Astrocyte of the hippocampus (primary cell): ENCODE results near the gene SCRN1.

Source experiments
- DNase-seq: peaks from one replicate; pipeline ENCODE4 v3.0.0; 2011; ENCODE audit warnings: low read depth, low spot score

Gene SCRN1

DNA sequence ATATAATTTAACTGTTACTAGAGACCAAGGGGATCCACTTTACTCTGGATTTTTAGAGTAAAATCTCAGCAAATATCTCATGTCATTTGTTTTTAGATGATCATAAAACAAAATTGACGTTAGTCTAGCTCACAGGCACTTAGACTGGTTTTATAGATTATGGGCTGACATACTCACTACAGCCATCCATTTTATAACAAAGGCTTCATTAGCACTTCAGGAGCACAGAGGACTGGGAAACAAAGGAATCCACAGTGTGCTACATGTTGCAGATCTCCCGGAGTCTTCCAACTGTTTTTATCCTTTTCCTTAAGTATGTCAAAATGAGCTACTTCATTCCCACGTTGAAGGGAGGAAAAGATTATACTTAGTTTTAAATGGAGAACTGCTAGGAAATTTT lies 15.9 kb upstream of the SCRN1 start:
- no peak for DNase-seq

GRCh38 chr7:30003098-30003497 lies 13.5 kb upstream of the SCRN1 start:
- DNase-seq = no peak

- no peak for DNase-seq
Observed at GRCh38 chr7:30001998-30002397, 12.4 kb upstream of the SCRN1 start.

GRCh38 chr7:29998489-29998888 lies 8.9 kb upstream of the SCRN1 start:
- no peak for DNase-seq

DNA sequence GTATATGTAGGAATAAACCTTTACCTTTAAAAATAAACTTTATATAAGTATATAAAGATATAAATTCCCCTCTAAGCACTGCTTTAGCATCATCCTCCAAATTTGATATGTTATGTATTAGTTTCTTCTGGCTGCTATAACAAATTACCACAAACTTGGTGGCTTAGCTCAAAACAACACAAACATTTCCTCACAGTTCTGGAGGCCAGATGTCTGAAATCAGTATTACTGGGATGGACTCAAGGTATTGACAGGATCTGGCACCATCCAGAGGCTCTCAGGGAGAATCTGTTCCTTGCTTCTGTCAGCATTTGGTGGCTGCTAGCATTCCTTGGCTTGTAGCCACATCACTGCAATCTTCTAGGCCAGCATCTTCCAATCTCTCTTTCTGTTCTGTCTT lies 6.7 kb upstream of the SCRN1 start:
- no peak for DNase-seq

GRCh38 chr7:29995652-29996051 lies 6.1 kb upstream of the SCRN1 start:
- no peak for DNase-seq

- no peak for DNase-seq
Observed at GRCh38 chr7:29993140-29993539, 3.5 kb upstream of the SCRN1 start.

DNA sequence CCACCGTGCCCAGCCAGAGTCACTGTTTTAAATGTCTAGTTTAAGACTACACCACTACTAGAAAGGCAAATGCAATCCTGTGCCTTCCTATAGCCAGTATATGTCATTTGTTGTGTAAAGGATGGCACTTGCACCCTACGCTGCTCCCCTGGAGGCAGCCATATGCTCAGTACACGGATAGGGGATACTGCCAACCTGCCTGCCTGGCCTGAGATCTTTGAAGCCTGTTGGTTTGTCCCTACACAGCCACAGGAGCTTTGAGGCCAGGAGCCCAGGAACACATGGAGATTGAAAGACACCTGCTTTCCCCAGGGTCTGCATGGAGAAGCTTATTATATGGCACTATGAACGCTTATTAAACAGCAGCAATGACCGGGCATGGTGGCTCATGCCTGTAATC lies 2.3 kb upstream of the SCRN1 start:
- DNase-seq = no peak

DNA sequence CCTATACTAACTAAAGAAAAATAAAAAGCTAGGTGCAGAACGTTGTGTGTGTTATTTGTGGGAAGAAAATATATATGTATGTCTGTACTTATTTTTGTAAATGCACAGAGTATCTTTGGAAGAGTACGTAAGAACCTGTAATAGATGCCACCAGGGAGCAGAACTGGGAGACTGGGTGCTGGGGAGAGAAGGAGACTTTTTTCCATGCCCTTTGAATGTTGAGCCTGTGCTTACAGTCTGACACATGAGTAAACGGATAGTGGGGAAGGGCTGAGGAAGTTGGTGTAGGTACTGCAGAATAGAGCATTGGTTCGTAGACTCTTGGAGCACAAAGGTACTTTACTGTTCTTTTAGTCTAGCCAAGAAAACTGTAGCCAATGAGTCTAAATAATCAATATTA lies 1.3 kb upstream of the SCRN1 start:
- no peak for DNase-seq

GRCh38 chr7:29988424-29989256 lies 961 bp downstream of the SCRN1 start:
- DNase-seq = peak; percentile 81

- peak; percentile 85 for DNase-seq
Observed at GRCh38 chr7:29987811-29988317, 1.7 kb downstream of the SCRN1 start.

DNA sequence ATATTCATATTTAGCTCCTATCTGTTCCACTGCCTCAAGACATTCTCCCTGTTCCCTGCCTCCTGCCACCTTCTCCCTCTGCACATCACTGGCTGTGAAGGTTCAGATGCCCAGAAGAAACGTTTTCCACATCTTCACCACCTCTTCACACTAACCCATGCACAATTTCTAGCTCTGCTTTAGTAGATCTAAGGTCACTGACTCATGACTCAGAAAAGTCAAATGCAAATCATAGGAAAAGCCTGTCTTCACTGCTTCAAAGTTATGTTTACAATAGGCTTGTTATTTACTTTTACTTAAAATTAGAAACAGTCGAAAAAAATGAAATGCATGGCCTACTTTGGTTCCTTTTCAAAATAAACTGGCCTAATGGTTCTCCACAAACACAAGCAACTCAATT lies 2.5 kb downstream of the SCRN1 start:
- DNase-seq = peak; percentile 20

GRCh38 chr7:29980151-29980550 lies 9.4 kb downstream of the SCRN1 start:
- no peak for DNase-seq

GRCh38 chr7:29977886-29978651 lies 11.5 kb downstream of the SCRN1 start:
- DNase-seq = no peak

DNA sequence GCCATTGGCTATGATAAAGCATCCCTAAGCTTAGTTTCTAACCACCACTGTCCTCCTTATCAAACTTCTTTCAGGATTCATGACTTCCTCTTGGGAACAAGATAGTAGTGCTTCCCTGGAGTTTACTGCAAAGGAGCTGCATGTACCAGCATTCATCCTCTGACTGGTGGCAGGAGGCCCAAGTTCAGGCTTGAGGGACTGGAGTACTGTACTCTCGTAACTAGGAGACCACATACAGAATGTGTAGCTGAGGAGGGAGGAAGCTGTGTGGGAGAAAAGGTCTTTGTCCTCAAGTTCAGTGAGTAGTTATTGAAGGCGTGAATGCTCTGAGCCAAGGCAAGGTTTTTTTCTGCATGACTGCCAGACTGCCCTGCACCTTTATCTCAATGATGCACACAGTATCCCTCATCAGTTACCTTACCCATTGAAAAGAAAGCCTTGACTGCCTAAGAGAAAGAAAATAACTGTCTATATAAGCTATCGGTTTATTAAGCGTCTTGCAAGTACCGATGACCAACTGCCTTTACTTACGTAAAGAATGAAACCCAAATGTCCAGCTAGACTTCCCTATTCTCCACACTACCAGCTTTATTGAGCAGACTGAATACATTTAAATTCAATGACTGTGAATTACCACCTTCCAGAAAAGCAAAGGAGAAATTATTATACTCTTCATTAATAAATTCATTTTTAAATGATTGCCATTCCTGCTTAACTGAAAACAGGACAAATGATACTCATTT lies 12.8 kb downstream of the SCRN1 start:
- peak; percentile 81 for DNase-seq

GRCh38 chr7:29976266-29976665 lies 13.3 kb downstream of the SCRN1 start:
- peak; percentile 13 for DNase-seq

DNA sequence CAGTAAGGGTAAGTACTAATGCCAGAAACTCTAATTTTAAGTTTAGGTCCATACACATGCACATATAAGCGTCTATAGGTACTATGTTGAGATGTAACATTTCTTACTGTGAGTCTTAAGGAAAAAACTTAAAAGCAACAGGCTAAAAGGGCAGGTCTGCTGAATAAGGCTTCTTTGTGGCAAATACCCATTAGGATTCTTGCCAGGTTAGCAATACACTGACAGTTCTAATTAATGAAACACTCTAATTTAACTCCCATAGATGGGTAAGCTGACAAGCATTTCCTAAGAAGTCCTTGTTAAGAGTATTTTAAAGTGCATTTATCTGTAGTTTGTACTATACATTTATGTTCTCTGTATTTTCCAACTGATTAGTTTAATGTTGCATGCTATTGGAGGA lies 14.0 kb downstream of the SCRN1 start:
- no peak for DNase-seq

DNA sequence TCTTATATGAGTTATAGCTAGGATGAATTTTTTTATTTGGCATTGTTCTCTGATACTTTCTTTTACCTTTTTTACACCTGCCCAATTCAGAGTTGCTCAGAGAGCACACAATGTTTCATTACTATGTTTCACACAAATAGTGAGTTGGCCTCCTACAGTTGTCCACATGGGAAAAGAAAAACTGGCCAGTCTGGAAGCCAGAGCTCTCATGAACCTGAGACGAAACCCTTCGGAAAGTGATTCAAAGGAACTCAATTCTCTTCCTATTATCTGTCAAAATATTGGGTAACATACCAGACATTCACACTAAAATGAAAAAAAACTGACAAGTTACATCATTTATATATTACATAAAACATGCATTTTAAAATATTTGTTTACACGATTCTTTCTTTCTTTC lies 15.3 kb downstream of the SCRN1 start:
- no peak for DNase-seq

GRCh38 chr7:29972315-29972669 lies 17.3 kb downstream of the SCRN1 start:
- no peak for DNase-seq

DNA sequence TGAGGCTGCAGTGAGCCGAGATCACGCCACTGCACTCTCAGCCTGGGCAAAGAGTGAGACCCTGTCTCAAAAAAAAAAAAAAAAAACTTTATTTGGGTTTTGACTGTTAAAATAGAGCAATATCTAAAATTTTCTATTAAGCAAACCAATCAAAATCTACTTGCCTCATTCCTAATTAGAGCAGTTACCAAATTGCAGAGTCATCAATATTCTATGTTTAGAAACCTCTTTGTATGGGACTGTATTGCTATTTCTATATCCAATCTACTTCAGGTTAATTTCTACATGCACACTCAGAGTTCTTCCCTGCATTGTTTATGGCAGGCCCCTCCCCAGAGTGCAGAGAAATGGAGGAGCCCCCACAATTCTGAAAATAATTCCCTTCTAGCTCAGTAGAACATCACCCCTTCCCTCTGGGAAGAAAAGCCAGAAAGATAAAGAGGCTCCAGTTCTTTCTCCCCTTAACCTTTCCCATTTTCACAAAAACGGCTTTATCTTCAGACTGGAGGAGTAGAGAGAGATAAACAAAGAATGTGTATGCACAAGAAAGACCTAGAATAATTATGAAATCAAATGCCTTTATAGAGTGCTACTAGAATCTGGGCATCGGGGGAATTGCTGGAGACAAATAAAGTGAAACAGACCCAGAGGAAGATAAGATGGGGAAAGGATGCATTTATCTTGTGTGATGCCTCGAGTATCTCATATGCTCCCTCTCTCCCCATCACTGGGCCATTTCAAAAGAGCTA lies 17.9 kb downstream of the SCRN1 start:
- no peak for DNase-seq

- no peak for DNase-seq
Observed at GRCh38 chr7:29970158-29970557, 19.4 kb downstream of the SCRN1 start.

DNA sequence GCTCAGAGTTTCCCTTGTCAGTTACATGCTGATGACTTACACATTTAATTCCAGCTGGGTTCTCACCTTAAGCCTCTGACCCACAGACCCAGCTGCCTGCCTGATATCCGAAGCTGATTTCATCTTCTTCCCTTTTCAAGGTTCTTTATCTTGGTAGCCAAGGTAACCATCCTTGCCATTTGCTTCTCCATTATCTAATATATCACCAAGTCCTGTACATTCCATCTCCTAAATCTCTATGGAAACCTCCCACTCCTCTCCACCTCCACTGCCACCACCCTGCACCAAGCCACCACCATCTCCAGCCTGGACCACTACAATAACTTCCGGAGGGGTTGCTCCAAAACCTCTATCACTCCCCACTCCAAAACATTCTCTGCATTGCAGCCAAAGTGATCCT lies 19.9 kb downstream of the SCRN1 start:
- no peak for DNase-seq
